HEK293 (cell line): ENCODE results near the gene MEAF6.

ENCODE experiments used
- CTCF ChIA-PET: fragments of 350-600 bp; formaldehyde crosslinking; extraction: SDS; loops from one replicate; lab custom pipeline; 2021; ENCODE audit warnings: antibody characterized with exemption; lab: Yijun Ruan, JAX
- POLR2A ChIA-PET: fragments of 300-600 bp; formaldehyde crosslinking; extraction: SDS; loops from one replicate; lab custom pipeline; 2020; ENCODE audit warnings: antibody characterized with exemption, inconsistent platforms; lab: Yijun Ruan, JAX
- H3K27ac ChIP-seq: fragments of 200-500 bp; sonication (Bioruptor generic); 2 replicates; pipeline ENCODE4 v1.5.1; 2014; ENCODE audit warnings: low read depth, low read length, control low read depth, inconsistent platforms; ENCODE audit errors: extremely low read depth
- H3K36me3 ChIP-seq, 2 experiments: fragments of 200-500 bp in 1 of 2; sonication (Bioruptor generic) in 1 of 2; 1 replicate in 1 of 2; 2 replicates in 1 of 2; pipeline ENCODE4 v1.5.1; 2014 to 2017; ENCODE audit warnings: inconsistent platforms in 2 of 2, low read length in 2 of 2; ENCODE audit not compliant: control insufficient read depth in 2 of 2, insufficient read depth in 1 of 2
- H3K4me1 ChIP-seq: fragments of 200-500 bp; sonication (Bioruptor generic); 2 replicates; pipeline ENCODE4 v1.5.1; 2014; ENCODE audit warnings: mild to moderate bottlenecking, low read length, inconsistent platforms; ENCODE audit not compliant: control insufficient read depth, insufficient read depth
- H3K4me3 ChIP-seq: 2 replicates; pipeline ENCODE4 v1.5.1; 2011; ENCODE audit warnings: low read depth, mild to moderate bottlenecking, control low read depth, low read length, moderate library complexity
- H3K9me3 ChIP-seq: fragments of 200-500 bp; sonication (Bioruptor generic); 2 replicates; pipeline ENCODE4 v1.5.1; 2014; ENCODE audit warnings: low read depth, low read length, inconsistent platforms; ENCODE audit not compliant: control insufficient read depth, insufficient read depth
- GLI2 ChIP-seq: fragments of 450-650 bp; formaldehyde crosslinking; IDR thresholded peaks from 2 replicates; pipeline ENCODE4; 2017; ENCODE audit warnings: missing biosample characterization, missing genetic modification characterization, low read depth, borderline replicate concordance
- IKZF3 ChIP-seq: fragments of 450-650 bp; IDR thresholded peaks from 2 replicates; pipeline ENCODE4 v1.5.0; 2018; ENCODE audit warnings: missing biosample characterization, mild to moderate bottlenecking, missing genetic modification characterization, moderate library complexity
- KLF9 ChIP-seq: fragments of 450-650 bp; formaldehyde crosslinking; IDR thresholded peaks from 2 replicates; pipeline ENCODE4 v1.5.1; 2016; ENCODE audit warnings: missing biosample characterization, missing genetic modification characterization, low read depth
- MEIS1 ChIP-seq: sonication (generic); formaldehyde crosslinking; IDR thresholded peaks from 2 replicates; pipeline ENCODE4 v1.8.1; 2022; ENCODE audit warnings: missing genetic modification reagents, mild to moderate bottlenecking, borderline replicate concordance
- OSR2 ChIP-seq: fragments of 450-650 bp; formaldehyde crosslinking; IDR thresholded peaks from 2 replicates; pipeline ENCODE4 v1.5.1; 2016; ENCODE audit warnings: missing biosample characterization, missing genetic modification characterization
- ZIC2 ChIP-seq: fragments of 450-650 bp; formaldehyde crosslinking; IDR thresholded peaks from 2 replicates; pipeline ENCODE4 v1.5.1; 2016; ENCODE audit warnings: missing biosample characterization, missing genetic modification characterization
- ZNF157 ChIP-seq: fragments of 450-650 bp; formaldehyde crosslinking; IDR thresholded peaks from 2 replicates; pipeline ENCODE4 v1.5.1; 2016; ENCODE audit warnings: missing biosample characterization, missing genetic modification characterization
- ZNF426 ChIP-seq: fragments of 450-650 bp; formaldehyde crosslinking; IDR thresholded peaks from 2 replicates; pipeline ENCODE4 v1.5.1; 2017; ENCODE audit warnings: missing biosample characterization, missing genetic modification characterization, mild to moderate bottlenecking, inconsistent platforms, moderate library complexity
- ZNF558 ChIP-seq: fragments of 450-650 bp; formaldehyde crosslinking; IDR thresholded peaks from 2 replicates; pipeline ENCODE4 v1.5.1; 2016; ENCODE audit warnings: missing biosample characterization, missing genetic modification characterization
- ZNF629 ChIP-seq: fragments of 450-650 bp; formaldehyde crosslinking; IDR thresholded peaks from 2 replicates; pipeline ENCODE4 v1.5.1; 2017; ENCODE audit warnings: missing biosample characterization, missing genetic modification characterization
- ZNF707 ChIP-seq: fragments of 450-650 bp; formaldehyde crosslinking; IDR thresholded peaks from 2 replicates; pipeline ENCODE4 v1.5.1; 2016; ENCODE audit warnings: missing biosample characterization, missing genetic modification characterization
- TF ChIP-seq, protein P1 (sequence below): IDR thresholded peaks from 2 replicates; pipeline ENCODE4 v1.6.1; 2011; ENCODE audit warnings: mild to moderate bottlenecking, low read depth, low read length, borderline replicate concordance
- TF ChIP-seq, protein P2 (sequence below): fragments of 450-650 bp; formaldehyde crosslinking; IDR thresholded peaks from 2 replicates; pipeline ENCODE4 v1.5.1; 2016; ENCODE audit warnings: missing biosample characterization, missing genetic modification characterization, borderline replicate concordance
- TF ChIP-seq, protein P3 (sequence below): fragments of 450-650 bp; formaldehyde crosslinking; IDR thresholded peaks from 2 replicates; pipeline ENCODE4 v1.5.1; 2017; ENCODE audit warnings: missing biosample characterization, missing genetic modification characterization
- TF ChIP-seq, protein P4 (sequence below): fragments of 450-650 bp; formaldehyde crosslinking; IDR thresholded peaks from 2 replicates; pipeline ENCODE4 v1.5.1; 2016; ENCODE audit warnings: missing biosample characterization, missing genetic modification characterization
- TF ChIP-seq, protein P5 (sequence below): fragments of 450-650 bp; formaldehyde crosslinking; IDR thresholded peaks from 2 replicates; pipeline ENCODE4 v1.5.1; 2016; ENCODE audit warnings: missing biosample characterization, missing genetic modification characterization
- TF ChIP-seq, protein P6 (sequence below): fragments of 450-650 bp; formaldehyde crosslinking; IDR thresholded peaks from 2 replicates; pipeline ENCODE4 v1.5.1; 2016; ENCODE audit warnings: missing biosample characterization, missing genetic modification characterization
- TF ChIP-seq, protein P7 (sequence below): fragments of 450-650 bp; formaldehyde crosslinking; IDR thresholded peaks from 2 replicates; pipeline ENCODE4 v1.5.1; 2017; ENCODE audit warnings: missing biosample characterization, missing genetic modification characterization
- TF ChIP-seq, protein P8 (sequence below): fragments of 450-650 bp; formaldehyde crosslinking; IDR thresholded peaks from 2 replicates; pipeline ENCODE4 v1.5.1; 2017; ENCODE audit warnings: missing biosample characterization, missing genetic modification characterization

Gene MEAF6

DNA sequence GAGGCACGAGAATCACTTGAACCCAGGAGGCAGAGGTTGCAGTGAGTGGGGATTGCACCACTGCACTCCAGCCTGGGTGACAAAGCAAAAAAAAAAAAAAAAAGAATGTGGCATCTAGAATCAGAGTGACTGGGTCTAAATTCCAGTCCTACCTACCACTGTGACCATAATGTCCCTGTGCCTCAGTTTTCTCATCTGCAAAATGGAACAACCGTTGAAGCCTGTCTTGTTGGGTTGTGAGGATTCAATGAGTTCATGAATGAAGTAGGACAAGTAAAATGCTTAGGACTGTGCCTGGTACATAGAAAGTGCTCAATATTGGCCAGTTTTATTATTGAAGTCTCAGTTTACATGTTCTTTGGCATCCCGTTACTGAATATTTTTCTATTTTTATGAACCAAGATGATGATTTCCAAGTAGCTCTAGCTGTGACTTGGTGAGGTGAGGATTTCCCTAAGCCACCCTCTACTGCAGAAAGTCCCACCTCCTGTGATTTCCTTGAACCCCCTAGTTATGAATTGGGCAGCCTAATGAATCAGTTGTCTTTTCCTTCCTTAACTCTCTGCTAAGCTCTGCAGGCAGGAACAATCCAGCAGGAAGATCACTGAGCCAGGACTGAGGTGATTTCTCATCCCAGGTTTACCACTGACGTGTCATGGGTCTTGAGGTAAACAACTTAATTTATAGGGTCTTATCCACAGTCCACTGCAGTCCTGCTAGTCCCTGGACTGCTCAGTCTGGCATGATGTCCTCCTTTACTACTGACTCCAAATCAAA lies 18.9 kb upstream of the MEAF6 start:
- Histone ChIP-seq H3K9me3 (no peaks in the 10 kb centered on the region), H3K4me3 (no peak overlapping the region), H3K36me3 (peaks cover 6 to 37% of the 10 kb centered on the region in 2 experiments; a peak in 2 of 3 replicates), H3K27ac (no peak overlapping the region), H3K4me1 (peaks cover 3% of the 10 kb centered on the region; the same call in 1 of the 2 replicates)
- CTCF ChIA-PET = interaction anchor here (0.6 to 2.5 kb wide), 3 partner anchors 9 to 843 kb away, joined by 3 to 6 read pairs (median 3); partner anchors contain the start of gene MEAF6
- POLR2A ChIA-PET = no interaction called here
- no peak for TF ChIP-seq IKZF3 (tag by site-specific recombination)
- no peak for TF ChIP-seq ZNF426 (tag by site-specific recombination)
- TF ChIP-seq, protein P1, sequence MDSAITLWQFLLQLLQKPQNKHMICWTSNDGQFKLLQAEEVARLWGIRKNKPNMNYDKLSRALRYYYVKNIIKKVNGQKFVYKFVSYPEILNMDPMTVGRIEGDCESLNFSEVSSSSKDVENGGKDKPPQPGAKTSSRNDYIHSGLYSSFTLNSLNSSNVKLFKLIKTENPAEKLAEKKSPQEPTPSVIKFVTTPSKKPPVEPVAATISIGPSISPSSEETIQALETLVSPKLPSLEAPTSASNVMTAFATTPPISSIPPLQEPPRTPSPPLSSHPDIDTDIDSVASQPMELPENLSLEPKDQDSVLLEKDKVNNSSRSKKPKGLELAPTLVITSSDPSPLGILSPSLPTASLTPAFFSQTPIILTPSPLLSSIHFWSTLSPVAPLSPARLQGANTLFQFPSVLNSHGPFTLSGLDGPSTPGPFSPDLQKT = no peak
- no peak for TF ChIP-seq OSR2
- TF ChIP-seq ZNF157 = no peak
- no peak for TF ChIP-seq ZNF707
- TF ChIP-seq, protein P2, sequence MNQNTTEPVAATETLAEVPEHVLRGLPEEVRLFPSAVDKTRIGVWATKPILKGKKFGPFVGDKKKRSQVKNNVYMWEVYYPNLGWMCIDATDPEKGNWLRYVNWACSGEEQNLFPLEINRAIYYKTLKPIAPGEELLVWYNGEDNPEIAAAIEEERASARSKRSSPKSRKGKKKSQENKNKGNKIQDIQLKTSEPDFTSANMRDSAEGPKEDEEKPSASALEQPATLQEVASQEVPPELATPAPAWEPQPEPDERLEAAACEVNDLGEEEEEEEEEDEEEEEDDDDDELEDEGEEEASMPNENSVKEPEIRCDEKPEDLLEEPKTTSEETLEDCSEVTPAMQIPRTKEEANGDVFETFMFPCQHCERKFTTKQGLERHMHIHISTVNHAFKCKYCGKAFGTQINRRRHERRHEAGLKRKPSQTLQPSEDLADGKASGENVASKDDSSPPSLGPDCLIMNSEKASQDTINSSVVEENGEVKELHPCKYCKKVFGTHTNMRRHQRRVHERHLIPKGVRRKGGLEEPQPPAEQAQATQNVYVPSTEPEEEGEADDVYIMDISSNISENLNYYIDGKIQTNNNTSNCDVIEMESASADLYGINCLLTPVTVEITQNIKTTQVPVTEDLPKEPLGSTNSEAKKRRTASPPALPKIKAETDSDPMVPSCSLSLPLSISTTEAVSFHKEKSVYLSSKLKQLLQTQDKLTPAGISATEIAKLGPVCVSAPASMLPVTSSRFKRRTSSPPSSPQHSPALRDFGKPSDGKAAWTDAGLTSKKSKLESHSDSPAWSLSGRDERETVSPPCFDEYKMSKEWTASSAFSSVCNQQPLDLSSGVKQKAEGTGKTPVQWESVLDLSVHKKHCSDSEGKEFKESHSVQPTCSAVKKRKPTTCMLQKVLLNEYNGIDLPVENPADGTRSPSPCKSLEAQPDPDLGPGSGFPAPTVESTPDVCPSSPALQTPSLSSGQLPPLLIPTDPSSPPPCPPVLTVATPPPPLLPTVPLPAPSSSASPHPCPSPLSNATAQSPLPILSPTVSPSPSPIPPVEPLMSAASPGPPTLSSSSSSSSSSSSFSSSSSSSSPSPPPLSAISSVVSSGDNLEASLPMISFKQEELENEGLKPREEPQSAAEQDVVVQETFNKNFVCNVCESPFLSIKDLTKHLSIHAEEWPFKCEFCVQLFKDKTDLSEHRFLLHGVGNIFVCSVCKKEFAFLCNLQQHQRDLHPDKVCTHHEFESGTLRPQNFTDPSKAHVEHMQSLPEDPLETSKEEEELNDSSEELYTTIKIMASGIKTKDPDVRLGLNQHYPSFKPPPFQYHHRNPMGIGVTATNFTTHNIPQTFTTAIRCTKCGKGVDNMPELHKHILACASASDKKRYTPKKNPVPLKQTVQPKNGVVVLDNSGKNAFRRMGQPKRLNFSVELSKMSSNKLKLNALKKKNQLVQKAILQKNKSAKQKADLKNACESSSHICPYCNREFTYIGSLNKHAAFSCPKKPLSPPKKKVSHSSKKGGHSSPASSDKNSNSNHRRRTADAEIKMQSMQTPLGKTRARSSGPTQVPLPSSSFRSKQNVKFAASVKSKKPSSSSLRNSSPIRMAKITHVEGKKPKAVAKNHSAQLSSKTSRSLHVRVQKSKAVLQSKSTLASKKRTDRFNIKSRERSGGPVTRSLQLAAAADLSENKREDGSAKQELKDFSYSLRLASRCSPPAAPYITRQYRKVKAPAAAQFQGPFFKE (tag by site-specific recombination) = no peak
- no peak for TF ChIP-seq ZNF558 (tag by site-specific recombination)
- no peak for TF ChIP-seq KLF9
- TF ChIP-seq, protein P3, sequence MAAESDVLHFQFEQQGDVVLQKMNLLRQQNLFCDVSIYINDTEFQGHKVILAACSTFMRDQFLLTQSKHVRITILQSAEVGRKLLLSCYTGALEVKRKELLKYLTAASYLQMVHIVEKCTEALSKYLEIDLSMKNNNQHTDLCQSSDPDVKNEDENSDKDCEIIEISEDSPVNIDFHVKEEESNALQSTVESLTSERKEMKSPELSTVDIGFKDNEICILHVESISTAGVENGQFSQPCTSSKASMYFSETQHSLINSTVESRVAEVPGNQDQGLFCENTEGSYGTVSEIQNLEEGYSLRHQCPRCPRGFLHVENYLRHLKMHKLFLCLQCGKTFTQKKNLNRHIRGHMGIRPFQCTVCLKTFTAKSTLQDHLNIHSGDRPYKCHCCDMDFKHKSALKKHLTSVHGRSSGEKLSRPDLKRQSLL = no peak
- no peak for TF ChIP-seq ZIC2 (tag by site-specific recombination)
- TF ChIP-seq, protein P4, sequence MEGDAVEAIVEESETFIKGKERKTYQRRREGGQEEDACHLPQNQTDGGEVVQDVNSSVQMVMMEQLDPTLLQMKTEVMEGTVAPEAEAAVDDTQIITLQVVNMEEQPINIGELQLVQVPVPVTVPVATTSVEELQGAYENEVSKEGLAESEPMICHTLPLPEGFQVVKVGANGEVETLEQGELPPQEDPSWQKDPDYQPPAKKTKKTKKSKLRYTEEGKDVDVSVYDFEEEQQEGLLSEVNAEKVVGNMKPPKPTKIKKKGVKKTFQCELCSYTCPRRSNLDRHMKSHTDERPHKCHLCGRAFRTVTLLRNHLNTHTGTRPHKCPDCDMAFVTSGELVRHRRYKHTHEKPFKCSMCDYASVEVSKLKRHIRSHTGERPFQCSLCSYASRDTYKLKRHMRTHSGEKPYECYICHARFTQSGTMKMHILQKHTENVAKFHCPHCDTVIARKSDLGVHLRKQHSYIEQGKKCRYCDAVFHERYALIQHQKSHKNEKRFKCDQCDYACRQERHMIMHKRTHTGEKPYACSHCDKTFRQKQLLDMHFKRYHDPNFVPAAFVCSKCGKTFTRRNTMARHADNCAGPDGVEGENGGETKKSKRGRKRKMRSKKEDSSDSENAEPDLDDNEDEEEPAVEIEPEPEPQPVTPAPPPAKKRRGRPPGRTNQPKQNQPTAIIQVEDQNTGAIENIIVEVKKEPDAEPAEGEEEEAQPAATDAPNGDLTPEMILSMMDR = no peak
- TF ChIP-seq ZNF629 (tag by site-specific recombination) = 0 out of 2 replicates have a peak, but pooled peaks have one; percentile 17
- TF ChIP-seq, protein P5, sequence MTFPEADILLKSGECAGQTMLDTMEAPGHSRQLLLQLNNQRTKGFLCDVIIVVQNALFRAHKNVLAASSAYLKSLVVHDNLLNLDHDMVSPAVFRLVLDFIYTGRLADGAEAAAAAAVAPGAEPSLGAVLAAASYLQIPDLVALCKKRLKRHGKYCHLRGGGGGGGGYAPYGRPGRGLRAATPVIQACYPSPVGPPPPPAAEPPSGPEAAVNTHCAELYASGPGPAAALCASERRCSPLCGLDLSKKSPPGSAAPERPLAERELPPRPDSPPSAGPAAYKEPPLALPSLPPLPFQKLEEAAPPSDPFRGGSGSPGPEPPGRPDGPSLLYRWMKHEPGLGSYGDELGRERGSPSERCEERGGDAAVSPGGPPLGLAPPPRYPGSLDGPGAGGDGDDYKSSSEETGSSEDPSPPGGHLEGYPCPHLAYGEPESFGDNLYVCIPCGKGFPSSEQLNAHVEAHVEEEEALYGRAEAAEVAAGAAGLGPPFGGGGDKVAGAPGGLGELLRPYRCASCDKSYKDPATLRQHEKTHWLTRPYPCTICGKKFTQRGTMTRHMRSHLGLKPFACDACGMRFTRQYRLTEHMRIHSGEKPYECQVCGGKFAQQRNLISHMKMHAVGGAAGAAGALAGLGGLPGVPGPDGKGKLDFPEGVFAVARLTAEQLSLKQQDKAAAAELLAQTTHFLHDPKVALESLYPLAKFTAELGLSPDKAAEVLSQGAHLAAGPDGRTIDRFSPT (tag by site-specific recombination) = no peak
- TF ChIP-seq, protein P6, sequence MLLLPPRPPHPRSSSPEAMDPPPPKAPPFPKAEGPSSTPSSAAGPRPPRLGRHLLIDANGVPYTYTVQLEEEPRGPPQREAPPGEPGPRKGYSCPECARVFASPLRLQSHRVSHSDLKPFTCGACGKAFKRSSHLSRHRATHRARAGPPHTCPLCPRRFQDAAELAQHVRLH (tag by site-specific recombination) = 0 out of 2 replicates have a peak, but pooled peaks have one; percentile 17
- no peak for TF ChIP-seq MEIS1
- TF ChIP-seq, protein P7, sequence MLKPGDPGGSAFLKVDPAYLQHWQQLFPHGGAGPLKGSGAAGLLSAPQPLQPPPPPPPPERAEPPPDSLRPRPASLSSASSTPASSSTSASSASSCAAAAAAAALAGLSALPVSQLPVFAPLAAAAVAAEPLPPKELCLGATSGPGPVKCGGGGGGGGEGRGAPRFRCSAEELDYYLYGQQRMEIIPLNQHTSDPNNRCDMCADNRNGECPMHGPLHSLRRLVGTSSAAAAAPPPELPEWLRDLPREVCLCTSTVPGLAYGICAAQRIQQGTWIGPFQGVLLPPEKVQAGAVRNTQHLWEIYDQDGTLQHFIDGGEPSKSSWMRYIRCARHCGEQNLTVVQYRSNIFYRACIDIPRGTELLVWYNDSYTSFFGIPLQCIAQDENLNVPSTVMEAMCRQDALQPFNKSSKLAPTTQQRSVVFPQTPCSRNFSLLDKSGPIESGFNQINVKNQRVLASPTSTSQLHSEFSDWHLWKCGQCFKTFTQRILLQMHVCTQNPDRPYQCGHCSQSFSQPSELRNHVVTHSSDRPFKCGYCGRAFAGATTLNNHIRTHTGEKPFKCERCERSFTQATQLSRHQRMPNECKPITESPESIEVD (tag by site-specific recombination) = no peak
- TF ChIP-seq GLI2 (tag by site-specific recombination) = no peak
- TF ChIP-seq, protein P8, sequence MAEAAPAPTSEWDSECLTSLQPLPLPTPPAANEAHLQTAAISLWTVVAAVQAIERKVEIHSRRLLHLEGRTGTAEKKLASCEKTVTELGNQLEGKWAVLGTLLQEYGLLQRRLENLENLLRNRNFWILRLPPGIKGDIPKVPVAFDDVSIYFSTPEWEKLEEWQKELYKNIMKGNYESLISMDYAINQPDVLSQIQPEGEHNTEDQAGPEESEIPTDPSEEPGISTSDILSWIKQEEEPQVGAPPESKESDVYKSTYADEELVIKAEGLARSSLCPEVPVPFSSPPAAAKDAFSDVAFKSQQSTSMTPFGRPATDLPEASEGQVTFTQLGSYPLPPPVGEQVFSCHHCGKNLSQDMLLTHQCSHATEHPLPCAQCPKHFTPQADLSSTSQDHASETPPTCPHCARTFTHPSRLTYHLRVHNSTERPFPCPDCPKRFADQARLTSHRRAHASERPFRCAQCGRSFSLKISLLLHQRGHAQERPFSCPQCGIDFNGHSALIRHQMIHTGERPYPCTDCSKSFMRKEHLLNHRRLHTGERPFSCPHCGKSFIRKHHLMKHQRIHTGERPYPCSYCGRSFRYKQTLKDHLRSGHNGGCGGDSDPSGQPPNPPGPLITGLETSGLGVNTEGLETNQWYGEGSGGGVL (tag by site-specific recombination) = no peak
